T-helper 22 cell (primary cell): Measurements from ENCODE around the gene MTUS2.

Experiments used
- DNase-seq: peaks from one replicate; pipeline ENCODE4 v3.0.0-alpha.2; 2020; ENCODE audit warnings: low read depth

Gene MTUS2

GRCh38 chr13:28820099-28821051, at the start of gene MTUS2:
Gene MTUS2, plus strand, starts transcription at chr13:28820339.
- no peak for DNase-seq

- DNase-seq: no peak
Observed at GRCh38 chr13:28778308-28779215, 41.6 kb upstream of the MTUS2 start.

- DNase-seq: no peak
Observed at GRCh38 chr13:28792992-28793391, 27.1 kb upstream of the MTUS2 start.

GRCh38 chr13:28794396-28794795, 25.7 kb upstream of the MTUS2 start:
- no peak for DNase-seq

GRCh38 chr13:28796938-28797257, 23.2 kb upstream of the MTUS2 start:
- no peak for DNase-seq

GRCh38 chr13:28805193-28805819, 14.8 kb upstream of the MTUS2 start:
- DNase-seq: no peak

- no peak for DNase-seq
Observed at GRCh38 chr13:28817204-28817603, 2.9 kb upstream of the MTUS2 start.

GRCh38 chr13:28819046-28819730, 951 bp upstream of the MTUS2 start:
- no peak for DNase-seq

- peak; percentile 13 for DNase-seq
Observed at GRCh38 chr13:28819735-28820098, 422 bp upstream of the MTUS2 start.

- no peak for DNase-seq
Observed at GRCh38 chr13:28822151-28822550, 2.0 kb downstream of the MTUS2 start.

GRCh38 chr13:28822801-28823200, 2.7 kb downstream of the MTUS2 start:
- DNase-seq: no peak

GRCh38 chr13:28825379-28825778, 5.2 kb downstream of the MTUS2 start:
- DNase-seq: no peak

- no peak for DNase-seq
Observed at GRCh38 chr13:28826368-28826767, 6.2 kb downstream of the MTUS2 start.

- no peak for DNase-seq
Observed at GRCh38 chr13:28830580-28830979, 10.4 kb downstream of the MTUS2 start.

GRCh38 chr13:28831117-28831516, 11.0 kb downstream of the MTUS2 start:
- DNase-seq: no peak

GRCh38 chr13:28837111-28837510, 17.0 kb downstream of the MTUS2 start:
- no peak for DNase-seq

GRCh38 chr13:28843639-28844038, 23.5 kb downstream of the MTUS2 start:
- DNase-seq: no peak

GRCh38 chr13:28849441-28849840, 29.3 kb downstream of the MTUS2 start:
- DNase-seq: no peak

GRCh38 chr13:28850226-28850625, 30.1 kb downstream of the MTUS2 start:
- DNase-seq: no peak

- DNase-seq: no peak
Observed at GRCh38 chr13:28851422-28851821, 31.3 kb downstream of the MTUS2 start.

GRCh38 chr13:28854657-28855056, 34.5 kb downstream of the MTUS2 start:
- DNase-seq: no peak

GRCh38 chr13:28856287-28856686, 36.1 kb downstream of the MTUS2 start:
- DNase-seq: no peak
